H1 (cell line): ENCODE data around the gene NR2E1. TPM values are rescaled to one million over a fixed set of nuclear protein-coding genes. Genes with fewer than 3 reads are reported as not detected.
A peak's percentile ranks its signal among the peaks of the same experiment; 100 is the strongest.

Source experiments
- CEBPB ChIP-seq: IDR thresholded peaks from 2 replicates; pipeline ENCODE4 v1.6.1; 2012; ENCODE audit warnings: low read depth, low read length
- CHD7 ChIP-seq: fragments of 300-600 bp; sonication (generic); IDR thresholded peaks from 2 replicates; pipeline ENCODE4 v1.7.1; 2012; ENCODE audit warnings: low read length, moderate library complexity, mild to moderate bottlenecking, inconsistent platforms; ENCODE audit not compliant: insufficient replicate concordance
- E2F6 ChIP-seq: IDR thresholded peaks from 2 replicates; pipeline ENCODE4 v1.6.1; 2012; ENCODE audit warnings: inconsistent platforms
- JUN ChIP-seq: IDR thresholded peaks from 2 replicates; pipeline ENCODE4 v1.6.1; 2011; ENCODE audit warnings: low read depth, mild to moderate bottlenecking, improper control_type of control experiment, low read length
- KDM1A ChIP-seq: fragments of 200-600, 300-600 bp; sonication (generic); IDR thresholded peaks from 2 replicates; pipeline ENCODE4 v1.7.1; 2016; ENCODE audit warnings: mild to moderate bottlenecking, low read length, borderline replicate concordance
- KDM5A ChIP-seq: fragments of 200-600 bp; IDR thresholded peaks from 2 replicates; pipeline ENCODE4 v1.7.1; 2012; ENCODE audit warnings: mild to moderate bottlenecking, low read length, inconsistent platforms, mixed read lengths
- RBBP5 ChIP-seq: IDR thresholded peaks from 2 replicates; pipeline ENCODE4 v1.7.1; 2012; ENCODE audit warnings: low read depth, mild to moderate bottlenecking, inconsistent platforms, low read length, moderate library complexity, borderline replicate concordance
- SP1 ChIP-seq: IDR thresholded peaks from 2 replicates; pipeline ENCODE4 v1.6.1; 2011; ENCODE audit warnings: low read depth, low read length
- TAF1 ChIP-seq: IDR thresholded peaks from 2 replicates; pipeline ENCODE4 v1.6.1; 2011; ENCODE audit warnings: mild to moderate bottlenecking, low read depth, low read length
- polyA plus RNA-seq, 7 experiments: library from polyadenylated mRNA; depleted of rRNA in 3 of 7; stranded (reverse) in 5 of 7; unstranded in 2 of 7; fragments of >200 nt in 5 of 7; fragments of 200-250 nt in 2 of 7; gene quantifications; 1 replicate in 5 of 7; 2 replicates in 1 of 7; 4 replicates in 1 of 7; pipeline versions ENCODE4 v1.2.1 to v1.2.3, GENCODE V29; 2011 to 2013; ENCODE audit warnings: missing spikeins in 2 of 7, mixed read lengths in 2 of 7
- total RNA-seq: library from RNA; stranded (reverse); fragmentation: NEBNext Ultra II Directional; extraction: Animal tissue kit (Norgen Biotek cat#: 25700); gene quantifications from 2 replicates; pipeline ENCODE4 v1.2.1, GENCODE V29; 2021

NR2E1 gene
- total and polyA plus RNA-seq, 2 of the 8 experiments (the other 6 are each of a cell fraction or from before 2014, with no cell fraction given), result not detected

- TF ChIP-seq CEBPB (no peak), CHD7 (no peak), JUN (no peak), SP1 (no peak), TAF1 (no peak), RBBP5 (0 out of 2 replicates have a peak, but pooled peaks have one; percentile 9), KDM5A (no peak), KDM1A (no peak), E2F6 (peak; percentile 68; the same call in 1 of the 2 replicates)
These were observed 10.7 kb downstream of the NR2E1 start (continued) for GRCh38 chr6:108176281-108177089.
